Brain microvascular endothelial cell (primary cell): Measurements from ENCODE around the gene TRIM22.

Experiments used
- DNase-seq: peaks from one replicate; pipeline ENCODE4 v3.0.0-alpha.2; 2020
- H3K27ac ChIP-seq: fragments of 250-450 bp; sonication (Bioruptor Pico); 2 replicates; pipeline ENCODE4 v1.5.1; 2020; ENCODE audit warnings: mild to moderate bottlenecking, moderate library complexity
- H3K27me3 ChIP-seq: fragments of 250-450 bp; sonication (Bioruptor Pico); replicated peaks from 2 replicates; pipeline ENCODE4 v1.5.1; 2020; ENCODE audit warnings: mild to moderate bottlenecking
- H3K36me3 ChIP-seq: fragments of 250-450 bp; sonication (Bioruptor Pico); replicated peaks from 2 replicates; pipeline ENCODE4 v1.5.1; 2020; ENCODE audit warnings: mild to moderate bottlenecking
- H3K4me3 ChIP-seq: 2 replicates; pipeline ENCODE4 v1.5.1; 2011; ENCODE audit warnings: low read depth, mild to moderate bottlenecking, control low read depth, low read length, moderate library complexity
- CTCF ChIP-seq: IDR thresholded peaks from 2 replicates; pipeline ENCODE4 v1.5.1; 2011; ENCODE audit warnings: low read depth, mild to moderate bottlenecking, moderate library complexity, low read length, control low read depth, inconsistent platforms; ENCODE audit errors: missing control alignments
- in situ Hi-C: cut with HindIII; loops from 2 replicates; pipeline ENCODE4 v1.10.0; 2017; ENCODE audit warnings: low sequenced_read_pairs, low pct_ligation_motif_present

The TRIM22 gene

GRCh38 chr11:5658318-5658717, 31.3 kb upstream of the TRIM22 start:
- H3K27me3 ChIP-seq: no peaks in the 10 kb centered on the region
- no peak overlapping the region for H3K4me3 ChIP-seq
- no peak for TF ChIP-seq CTCF
- H3K36me3 ChIP-seq: peaks cover 3% of the 10 kb centered on the region
- H3K27ac ChIP-seq: no peak overlapping the region
- DNase-seq: no peak
- in situ Hi-C loops: no loop called here

DNA sequence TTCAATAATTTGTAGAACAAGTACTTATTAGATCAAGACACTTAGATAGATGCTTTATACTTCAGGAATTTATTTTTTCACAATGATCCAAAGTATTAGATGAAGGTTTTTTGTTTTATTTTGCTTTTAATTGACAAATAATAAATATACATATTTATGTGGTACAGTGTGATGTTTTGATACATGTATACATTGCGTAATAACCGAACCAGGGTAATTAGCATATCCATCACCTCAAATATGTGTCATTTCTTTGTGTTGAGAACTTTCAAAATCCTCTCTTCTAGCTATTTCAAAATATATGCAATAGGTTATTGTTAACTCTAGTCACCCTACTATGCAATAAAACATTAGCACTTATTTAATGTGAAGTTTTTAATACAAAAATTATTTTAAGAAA, 26.1 kb upstream of the TRIM22 start:
- Histone ChIP-seq H3K4me3 (no peak overlapping the region), H3K27ac (no peak overlapping the region), H3K36me3 (peaks cover 15% of the 10 kb centered on the region), H3K27me3 (no peaks in the 10 kb centered on the region)
- in situ Hi-C loops: no loop called here
- no peak for TF ChIP-seq CTCF
- no peak for DNase-seq

GRCh38 chr11:5665051-5665570, 24.5 kb upstream of the TRIM22 start:
- Histone ChIP-seq H3K27me3 (no peaks in the 10 kb centered on the region), H3K27ac (no peak overlapping the region), H3K36me3 (peaks cover 21% of the 10 kb centered on the region), H3K4me3 (no peak overlapping the region)
- no peak for DNase-seq
- in situ Hi-C loops: no loop called here
- TF ChIP-seq CTCF: no peak

GRCh38 chr11:5665746-5666401, 23.7 kb upstream of the TRIM22 start:
- no peak for TF ChIP-seq CTCF
- peaks cover 21% of the 10 kb centered on the region for H3K36me3 ChIP-seq
- in situ Hi-C loops: no loop called here
- no peak for DNase-seq
- H3K4me3 ChIP-seq: no peak overlapping the region
- no peak overlapping the region for H3K27ac ChIP-seq
- no peaks in the 10 kb centered on the region for H3K27me3 ChIP-seq

DNA sequence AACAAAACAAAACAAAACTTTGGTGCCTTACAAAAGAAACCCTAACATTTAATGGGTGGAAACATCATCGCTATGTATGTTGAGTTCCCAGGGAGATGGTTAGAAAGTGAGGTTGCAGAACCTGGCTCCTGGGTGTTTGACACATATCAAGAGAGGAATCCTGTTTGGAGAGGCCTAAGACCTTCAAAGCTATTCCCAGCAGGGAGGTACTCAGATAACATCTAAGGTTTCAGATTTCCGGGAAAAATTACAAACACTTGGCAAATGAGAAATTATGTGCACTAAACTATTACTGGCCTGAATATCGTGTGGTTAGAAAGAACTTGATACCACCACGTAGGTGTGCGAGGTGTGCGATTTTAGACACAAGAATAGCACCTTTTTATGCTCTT, 23.2 kb upstream of the TRIM22 start:
- H3K27me3 ChIP-seq: no peaks in the 10 kb centered on the region
- DNase-seq: peak; percentile 7
- H3K4me3 ChIP-seq: no peak overlapping the region
- H3K27ac ChIP-seq: no peak overlapping the region
- H3K36me3 ChIP-seq: peaks cover 21% of the 10 kb centered on the region
- in situ Hi-C loops: no loop called here
- TF ChIP-seq CTCF: no peak

GRCh38 chr11:5671831-5672230, 17.8 kb upstream of the TRIM22 start:
- DNase-seq: no peak
- no peak for TF ChIP-seq CTCF
- in situ Hi-C loops: no loop called here
- no peak overlapping the region for H3K4me3 ChIP-seq
- no peaks in the 10 kb centered on the region for H3K27me3 ChIP-seq
- peaks cover 7% of the 10 kb centered on the region for H3K36me3 ChIP-seq
- no peak overlapping the region for H3K27ac ChIP-seq
